Measurements from ENCODE around the gene TSPAN9. TPM values are rescaled to one million over a fixed set of nuclear protein-coding genes. Genes with fewer than 3 reads are reported as not detected.

Gene TSPAN9
- total and polyA plus RNA-seq, 9 of the 15 experiments (the other 6 are each of a cell fraction or from before 2014, with no cell fraction given), result 0.23 to 2.1 (median 0.60) TPM; not detected in 2

DNA sequence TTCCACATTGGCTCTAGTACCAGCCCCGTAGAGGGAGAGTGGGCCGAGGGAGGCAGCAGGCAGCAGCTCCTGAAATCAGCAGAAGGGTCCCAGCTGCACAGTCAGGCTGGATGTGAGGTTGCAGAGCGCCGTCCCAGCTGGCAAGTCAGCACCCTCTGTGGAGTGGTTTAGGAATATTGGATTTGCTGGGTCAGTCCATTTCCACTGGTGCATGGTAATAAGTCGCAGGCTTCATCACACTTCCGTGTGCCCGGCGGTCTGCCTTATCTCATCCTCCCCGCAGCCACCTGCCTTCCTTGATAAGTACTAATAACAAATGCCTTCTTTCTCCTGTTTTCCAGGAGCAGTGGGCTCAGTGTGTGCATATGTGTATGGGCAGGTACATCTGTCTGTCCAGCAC lies 112.9 kb downstream of the TSPAN9 start (continued):
- TF ChIP-seq ADNP (tag; IDR thresholded peaks at IDR 0.05) (no peak), NR3C1 (CRISPR knock-in tag; IDR thresholded peaks at IDR 0.05) (no peak)

DNA sequence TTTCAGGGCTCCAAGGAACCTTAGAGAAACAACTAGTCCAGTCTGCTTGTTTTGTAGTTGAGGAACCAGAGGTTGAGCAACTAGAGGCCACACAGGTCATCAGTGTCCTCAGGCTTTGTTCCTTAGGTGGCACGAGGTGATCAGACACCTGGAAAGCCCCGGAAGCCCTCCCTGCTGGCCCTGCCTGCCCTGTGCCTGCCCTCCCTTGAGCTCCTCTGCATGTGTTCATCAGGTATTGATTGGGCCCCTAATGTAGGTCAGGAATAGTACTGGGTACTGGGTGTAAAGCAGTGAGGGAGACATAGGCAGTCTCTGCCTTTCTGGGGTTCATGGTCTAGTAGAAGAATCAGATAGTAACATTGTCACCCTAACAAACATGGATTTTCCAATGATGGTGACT lies 114.3 kb downstream of the TSPAN9 start:
- WGBS (ENCODE audit: insufficient coverage, low coverage, missing lambda C conversion rate), result 0% methylated on average over 2 of the region's 2 CpGs
- no peak for ATAC-seq
- Histone ChIP-seq H3K36me3 (ENCODE audit: control insufficient read depth, insufficient read depth, low read length) (no peaks in the 10 kb centered on the region), H3K4me1 (replicated peaks in 1 of 2; ENCODE audit: control insufficient read depth in 2 of 2, insufficient read depth in 2 of 2, low read length in 2 of 2) (no peaks in the 10 kb centered on the region), H3K27me3 (ENCODE audit: control insufficient read depth in 2 of 2, insufficient read depth in 2 of 2, low read length in 2 of 2) (peaks cover 0 to 16% of the 10 kb centered on the region in 2 experiments; a peak in 1 of 5 replicates), H2AFZ (ENCODE audit: low read depth, low read length) (no peak overlapping the region), H3K9me1 (ENCODE audit: control insufficient read depth, insufficient read depth, low read length) (no peaks in the 10 kb centered on the region), H3K79me2 (ENCODE audit: control insufficient read depth, insufficient read depth, low read length) (no peaks in the 10 kb centered on the region), H3K27ac (ENCODE audit: extremely low read depth, low read depth, low read length) (no peak overlapping the region), H3K9ac (ENCODE audit: insufficient read depth in 1 of 2, low read depth in 2 of 2, low read length in 2 of 2) (no peak overlapping the region), H3K9me3 (replicated peaks; ENCODE audit: control insufficient read depth, insufficient read depth, low read depth, low read length) (no peaks in the 10 kb centered on the region), H3K4me3 (no peak overlapping the region), H4K20me1 (replicated peaks; ENCODE audit: control insufficient read depth, insufficient read depth, low read length) (peaks cover 11% of the 10 kb centered on the region), H3K4me2 (ENCODE audit: insufficient read depth, low read length) (no peak overlapping the region)
- in situ Hi-C loops (cut with MboI) (no loop called here), intact Hi-C loops (cut with micrococcal nuclease) (no loop called here)
- TF ChIP-seq ZNF431 (CRISPR knock-in tag; IDR thresholded peaks at IDR 0.05), result no peak
- TF ChIP-seq, protein P1, sequence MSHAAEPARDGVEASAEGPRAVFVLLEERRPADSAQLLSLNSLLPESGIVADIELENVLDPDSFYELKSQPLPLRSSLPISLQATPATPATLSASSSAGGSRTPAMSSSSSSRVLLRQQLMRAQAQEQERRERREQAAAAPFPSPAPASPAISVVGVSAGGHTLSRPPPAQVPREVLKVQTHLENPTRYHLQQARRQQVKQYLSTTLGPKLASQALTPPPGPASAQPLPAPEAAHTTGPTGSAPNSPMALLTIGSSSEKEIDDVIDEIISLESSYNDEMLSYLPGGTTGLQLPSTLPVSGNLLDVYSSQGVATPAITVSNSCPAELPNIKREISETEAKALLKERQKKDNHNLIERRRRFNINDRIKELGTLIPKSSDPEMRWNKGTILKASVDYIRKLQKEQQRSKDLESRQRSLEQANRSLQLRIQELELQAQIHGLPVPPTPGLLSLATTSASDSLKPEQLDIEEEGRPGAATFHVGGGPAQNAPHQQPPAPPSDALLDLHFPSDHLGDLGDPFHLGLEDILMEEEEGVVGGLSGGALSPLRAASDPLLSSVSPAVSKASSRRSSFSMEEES (CRISPR knock-in tag; IDR thresholded peaks at IDR 0.05), result no peak
- TF ChIP-seq, protein P2, sequence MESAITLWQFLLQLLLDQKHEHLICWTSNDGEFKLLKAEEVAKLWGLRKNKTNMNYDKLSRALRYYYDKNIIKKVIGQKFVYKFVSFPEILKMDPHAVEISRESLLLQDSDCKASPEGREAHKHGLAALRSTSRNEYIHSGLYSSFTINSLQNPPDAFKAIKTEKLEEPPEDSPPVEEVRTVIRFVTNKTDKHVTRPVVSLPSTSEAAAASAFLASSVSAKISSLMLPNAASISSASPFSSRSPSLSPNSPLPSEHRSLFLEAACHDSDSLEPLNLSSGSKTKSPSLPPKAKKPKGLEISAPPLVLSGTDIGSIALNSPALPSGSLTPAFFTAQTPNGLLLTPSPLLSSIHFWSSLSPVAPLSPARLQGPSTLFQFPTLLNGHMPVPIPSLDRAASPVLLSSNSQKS (CRISPR knock-in tag; IDR thresholded peaks at IDR 0.05), result no peak
- no peak for TF ChIP-seq ILK (tag; IDR thresholded peaks at IDR 0.05; ENCODE audit: borderline replicate concordance, low read depth)
- TF ChIP-seq, protein P3, sequence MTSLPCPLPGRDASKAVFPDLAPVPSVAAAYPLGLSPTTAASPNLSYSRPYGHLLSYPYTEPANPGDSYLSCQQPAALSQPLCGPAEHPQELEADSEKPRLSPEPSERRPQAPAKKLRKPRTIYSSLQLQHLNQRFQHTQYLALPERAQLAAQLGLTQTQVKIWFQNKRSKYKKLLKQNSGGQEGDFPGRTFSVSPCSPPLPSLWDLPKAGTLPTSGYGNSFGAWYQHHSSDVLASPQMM (CRISPR knock-in tag; IDR thresholded peaks at IDR 0.05), result no peak
- no peak for TF ChIP-seq EP300 (IDR thresholded peaks at IDR 0.05; ENCODE audit: low read length)
- no peak for TF ChIP-seq ZNF785 (CRISPR knock-in tag; IDR thresholded peaks at IDR 0.05)
- TF ChIP-seq, protein P4, sequence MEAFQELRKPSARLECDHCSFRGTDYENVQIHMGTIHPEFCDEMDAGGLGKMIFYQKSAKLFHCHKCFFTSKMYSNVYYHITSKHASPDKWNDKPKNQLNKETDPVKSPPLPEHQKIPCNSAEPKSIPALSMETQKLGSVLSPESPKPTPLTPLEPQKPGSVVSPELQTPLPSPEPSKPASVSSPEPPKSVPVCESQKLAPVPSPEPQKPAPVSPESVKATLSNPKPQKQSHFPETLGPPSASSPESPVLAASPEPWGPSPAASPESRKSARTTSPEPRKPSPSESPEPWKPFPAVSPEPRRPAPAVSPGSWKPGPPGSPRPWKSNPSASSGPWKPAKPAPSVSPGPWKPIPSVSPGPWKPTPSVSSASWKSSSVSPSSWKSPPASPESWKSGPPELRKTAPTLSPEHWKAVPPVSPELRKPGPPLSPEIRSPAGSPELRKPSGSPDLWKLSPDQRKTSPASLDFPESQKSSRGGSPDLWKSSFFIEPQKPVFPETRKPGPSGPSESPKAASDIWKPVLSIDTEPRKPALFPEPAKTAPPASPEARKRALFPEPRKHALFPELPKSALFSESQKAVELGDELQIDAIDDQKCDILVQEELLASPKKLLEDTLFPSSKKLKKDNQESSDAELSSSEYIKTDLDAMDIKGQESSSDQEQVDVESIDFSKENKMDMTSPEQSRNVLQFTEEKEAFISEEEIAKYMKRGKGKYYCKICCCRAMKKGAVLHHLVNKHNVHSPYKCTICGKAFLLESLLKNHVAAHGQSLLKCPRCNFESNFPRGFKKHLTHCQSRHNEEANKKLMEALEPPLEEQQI (IDR thresholded peaks at IDR 0.05), result no peak
- TF ChIP-seq NONO (IDR thresholded peaks at IDR 0.05; ENCODE audit: low read depth in 2 of 2, low read length in 1 of 2), result no peak
- no peak for TF ChIP-seq TSC22D4 (tag; IDR thresholded peaks at IDR 0.05)
- TF ChIP-seq FIP1L1 (IDR thresholded peaks at IDR 0.05; ENCODE audit: low read depth, low read length, poor library complexity, severe bottlenecking), result no peak
- no peak for TF ChIP-seq NFRKB (IDR thresholded peaks at IDR 0.05; ENCODE audit: low read depth)
- FAIRE-seq, result no peak
- ChIA-PET POLR2A (no interaction called here), CTCF (ENCODE audit: low intra/inter-chr PET ratio) (no interaction called here)
- no peak for DNase-seq (ENCODE audit: extremely low read depth in 1 of 4, low spot score in 3 of 4)
- no TSS peak for BruUV-seq (replicated peaks)

Measured in K562 (cell line).